ENCODE measurements around the gene TMEM126B.
A peak's percentile ranks its signal among the peaks of the same experiment; 100 is the strongest.
"Not testable (repeated sequence)": the region's sequence is repeated elsewhere in the genome, so short reads cannot be mapped to it uniquely, and the experiment has no call there.

Gene TMEM126B

GRCh38 chr11:85664615-85665481 is 36.5 kb downstream of the TMEM126B start, which contains the start of gene CREBZF:
Gene CREBZF (minus strand): TSS chr11:85665129. CDS start chr11:85664875, 254 bp downstream.
- TF ChIP-seq CTCF (IDR thresholded peaks at IDR 0.05) = no peak
- DNase-seq = peak; percentile 92
- no peaks in the 10 kb centered on the region for H3K27me3 Mint-ChIP-seq (ENCODE audit: low read depth, poor library complexity)
- peak within 1 kb of the TSS; percentile 96 for H3K4me3 Mint-ChIP-seq
- H3K9me3 Mint-ChIP-seq = no peaks in the 10 kb centered on the region
- H3K4me1 Mint-ChIP-seq = peaks cover 37% of the 10 kb centered on the region
- peaks cover 32% of the 10 kb centered on the region for H3K36me3 Mint-ChIP-seq (ENCODE audit: low read depth)
- H3K27ac Mint-ChIP-seq = peak within 1 kb of the TSS; percentile 100

DNA sequence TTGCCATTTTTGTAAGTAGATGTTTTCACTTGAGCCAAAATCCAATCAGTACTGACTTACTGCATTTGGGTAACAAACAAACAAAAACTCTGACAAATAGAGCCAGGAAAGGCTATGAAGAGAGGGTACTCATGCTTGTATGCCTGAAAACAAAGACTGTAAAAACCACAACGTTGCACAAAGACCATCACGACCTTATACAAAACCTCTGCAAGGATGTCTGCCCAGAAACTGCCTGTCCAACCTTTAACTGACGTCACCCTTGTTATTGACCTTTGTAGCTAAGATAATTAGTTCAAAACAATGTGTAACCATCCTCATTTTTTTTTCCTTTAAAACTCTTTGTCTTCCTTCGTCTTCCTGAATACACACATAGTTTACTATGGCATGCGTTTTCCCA is 37.3 kb downstream of the TMEM126B start:
- peaks cover 23% of the 10 kb centered on the region for H3K36me3 Mint-ChIP-seq (ENCODE audit: low read depth)
- DNase-seq = no peak
- peaks cover 28% of the 10 kb centered on the region for H3K4me1 Mint-ChIP-seq
- no peak for TF ChIP-seq CTCF (IDR thresholded peaks at IDR 0.05)
- H3K4me3 Mint-ChIP-seq = peak overlapping the region; percentile 96
- no peak overlapping the region for H3K27ac Mint-ChIP-seq
- peaks cover 2% of the 10 kb centered on the region for H3K27me3 Mint-ChIP-seq (ENCODE audit: low read depth, poor library complexity)
- peaks cover 4% of the 10 kb centered on the region for H3K9me3 Mint-ChIP-seq

GRCh38 chr11:85666687-85667086 is 38.3 kb downstream of the TMEM126B start:
- H3K4me1 Mint-ChIP-seq = peaks cover 19% of the 10 kb centered on the region
- H3K27ac Mint-ChIP-seq = no peak overlapping the region
- TF ChIP-seq CTCF (IDR thresholded peaks at IDR 0.05) = no peak
- DNase-seq = no peak
- H3K9me3 Mint-ChIP-seq = peaks cover 11% of the 10 kb centered on the region
- peaks cover 3% of the 10 kb centered on the region for H3K27me3 Mint-ChIP-seq (ENCODE audit: low read depth, poor library complexity)
- H3K36me3 Mint-ChIP-seq (ENCODE audit: low read depth) = peaks cover 15% of the 10 kb centered on the region
- H3K4me3 Mint-ChIP-seq = no peak overlapping the region

DNA sequence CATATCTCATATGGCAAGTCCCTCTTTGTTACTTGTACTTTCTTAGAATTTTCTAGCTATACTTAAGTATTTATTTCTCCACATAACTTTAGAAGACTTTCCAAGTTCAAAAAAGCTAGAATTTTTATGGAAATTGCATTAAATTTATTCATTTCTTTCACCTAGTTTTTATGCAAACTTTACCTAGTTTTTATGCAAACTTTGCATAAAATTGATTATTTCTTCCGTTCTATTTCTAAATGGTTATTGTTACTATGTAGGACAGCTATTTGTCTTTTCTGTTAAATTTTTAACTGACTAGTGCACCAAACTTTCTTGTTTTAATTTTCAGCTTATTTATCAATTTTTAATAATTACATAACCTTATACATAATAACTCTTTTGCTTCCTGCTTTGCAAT is 39.8 kb downstream of the TMEM126B start:
- DNase-seq = no peak
- Mint-ChIP-seq H3K27me3 (ENCODE audit: low read depth, poor library complexity) (peaks cover 3% of the 10 kb centered on the region), H3K36me3 (ENCODE audit: low read depth) (peaks cover 10% of the 10 kb centered on the region), H3K27ac (no peak overlapping the region), H3K9me3 (peaks cover 17% of the 10 kb centered on the region), H3K4me3 (no peak overlapping the region), H3K4me1 (peaks cover 11% of the 10 kb centered on the region)
- no peak for TF ChIP-seq CTCF (IDR thresholded peaks at IDR 0.05)

- peaks cover 30% of the 10 kb centered on the region for H3K9me3 Mint-ChIP-seq
- DNase-seq; H3K36me3 Mint-ChIP-seq (ENCODE audit: low read depth); H3K4me3 Mint-ChIP-seq; H3K27me3 Mint-ChIP-seq (ENCODE audit: low read depth, poor library complexity); H3K27ac Mint-ChIP-seq; H3K4me1 Mint-ChIP-seq: not testable (repeated sequence)
Measured at GRCh38 chr11:85670949-85671663, 42.7 kb downstream of the TMEM126B start.

GRCh38 chr11:85672105-85672902 is 43.9 kb downstream of the TMEM126B start:
- H3K4me3 Mint-ChIP-seq = no peak overlapping the region
- H3K4me1 Mint-ChIP-seq = no peaks in the 10 kb centered on the region

More at GRCh38 chr11:85672105-85672902, 43.9 kb downstream of the TMEM126B start:
- TF ChIP-seq CTCF (IDR thresholded peaks at IDR 0.05) = no peak
- H3K9me3 Mint-ChIP-seq = peaks cover 30% of the 10 kb centered on the region
- peaks cover 7% of the 10 kb centered on the region for H3K27me3 Mint-ChIP-seq (ENCODE audit: low read depth, poor library complexity)
- H3K36me3 Mint-ChIP-seq (ENCODE audit: low read depth) = no peaks in the 10 kb centered on the region
- no peak overlapping the region for H3K27ac Mint-ChIP-seq
- no peak for DNase-seq
